GM20431 (cell line): ENCODE results near the gene RRP36.

ENCODE experiments used
- in situ Hi-C: fragments of 300-500 bp; cut with MseI, MboI; formaldehyde crosslinking; loops from one replicate; pipeline ENCODE4 v1.15.0; 2020; ENCODE audit warnings: low sequenced_read_pairs; ENCODE audit not compliant: unreplicated experiment

Gene RRP36

DNA sequence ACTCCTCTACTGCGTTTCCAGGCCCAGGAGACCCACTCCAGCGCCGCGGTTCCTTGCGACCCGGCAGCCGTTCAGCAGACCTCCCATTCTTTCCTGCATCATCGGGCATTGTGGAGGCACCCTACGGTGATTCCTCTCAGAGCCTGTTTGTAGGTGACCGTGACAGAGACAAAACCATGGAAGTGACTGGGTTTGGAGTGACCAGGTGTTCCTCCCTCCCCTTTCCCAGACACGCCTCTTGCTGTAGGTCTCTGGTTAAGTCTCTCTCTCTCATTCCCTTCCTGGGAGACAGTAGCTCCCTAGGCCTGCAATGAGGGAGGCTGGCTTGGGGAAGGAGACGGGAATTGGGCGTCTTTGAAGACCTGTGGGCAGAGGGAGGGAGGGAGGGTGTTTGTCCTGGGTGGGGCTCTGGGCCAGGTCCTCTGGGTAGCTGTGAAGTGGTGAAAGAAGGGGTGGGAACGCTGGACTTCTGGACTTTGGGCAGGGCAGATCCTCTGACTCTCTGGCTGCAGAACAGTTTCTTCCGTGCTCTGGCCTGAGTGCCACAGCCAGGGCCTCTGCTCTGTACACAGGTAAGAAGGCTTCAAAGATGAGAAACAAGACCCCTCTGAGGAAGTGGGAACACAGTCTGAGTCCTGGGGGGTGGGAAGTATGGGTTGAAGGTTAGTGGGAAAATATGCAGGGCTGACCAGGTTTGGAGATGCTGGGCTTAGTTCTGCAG, 38.8 kb downstream of the RRP36 start:
- in situ Hi-C loops: no loop called here

DNA sequence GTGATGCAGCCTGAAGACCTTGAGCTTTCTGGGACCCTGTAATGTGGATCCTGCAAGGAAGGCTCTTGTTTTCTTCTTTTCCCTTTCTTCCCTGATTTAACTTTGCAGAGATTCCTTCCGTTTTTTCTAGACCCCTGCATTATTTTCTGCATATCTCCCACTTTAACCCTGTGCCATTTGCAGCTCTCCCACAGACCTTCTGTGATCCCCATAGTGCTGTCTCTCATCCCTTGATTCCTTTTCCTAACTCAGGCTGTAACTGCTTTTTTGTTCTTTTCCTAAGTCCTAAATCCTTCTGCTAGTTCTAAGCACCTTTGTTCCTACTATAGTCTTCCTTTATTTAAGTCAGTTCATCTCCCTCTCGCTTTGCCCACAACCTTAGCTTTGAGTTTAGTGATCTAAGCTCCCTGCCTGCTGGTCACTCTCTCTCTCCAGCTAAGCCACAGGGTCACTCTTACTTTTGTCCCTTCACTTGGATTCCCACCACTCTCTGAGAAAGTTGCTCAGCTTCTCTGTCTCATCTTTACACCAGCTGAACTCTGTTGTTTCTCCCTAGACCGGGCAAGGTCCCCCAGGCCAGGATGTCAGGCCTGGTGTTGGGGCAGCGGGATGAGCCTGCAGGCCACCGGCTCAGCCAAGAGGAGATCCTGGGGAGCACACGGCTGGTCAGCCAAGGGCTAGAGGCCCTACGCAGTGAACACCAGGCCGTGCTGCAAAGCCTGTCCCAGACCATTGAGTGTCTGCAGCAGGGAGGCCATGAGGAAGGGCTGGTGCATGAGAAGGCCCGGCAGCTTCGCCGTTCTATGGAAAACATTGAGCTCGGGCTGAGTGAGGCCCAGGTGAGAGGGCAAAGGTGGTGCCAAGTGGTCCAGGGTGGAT, 39.6 kb downstream of the RRP36 start:
- in situ Hi-C loops: no loop called here

DNA sequence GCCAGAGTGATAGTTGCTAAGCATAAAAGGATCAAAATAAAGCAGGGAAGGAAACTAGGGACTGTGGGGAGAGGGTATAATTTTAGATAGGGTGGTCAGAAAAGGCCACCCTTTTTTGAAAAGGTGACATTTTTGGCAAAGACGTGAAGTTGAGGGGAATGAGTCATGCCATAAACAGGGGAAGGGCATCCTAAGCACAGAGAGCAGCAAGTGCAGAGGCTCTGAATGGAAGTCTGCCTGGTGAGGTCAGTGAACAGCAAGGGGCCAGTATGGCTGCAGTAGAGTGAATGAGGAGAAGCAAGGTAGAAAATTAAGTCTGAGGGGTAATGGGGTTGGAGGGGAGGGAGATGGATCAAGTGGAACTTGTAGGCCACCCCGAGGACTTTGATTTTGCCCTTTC, 40.4 kb downstream of the RRP36 start:
- in situ Hi-C loops: no loop called here

DNA sequence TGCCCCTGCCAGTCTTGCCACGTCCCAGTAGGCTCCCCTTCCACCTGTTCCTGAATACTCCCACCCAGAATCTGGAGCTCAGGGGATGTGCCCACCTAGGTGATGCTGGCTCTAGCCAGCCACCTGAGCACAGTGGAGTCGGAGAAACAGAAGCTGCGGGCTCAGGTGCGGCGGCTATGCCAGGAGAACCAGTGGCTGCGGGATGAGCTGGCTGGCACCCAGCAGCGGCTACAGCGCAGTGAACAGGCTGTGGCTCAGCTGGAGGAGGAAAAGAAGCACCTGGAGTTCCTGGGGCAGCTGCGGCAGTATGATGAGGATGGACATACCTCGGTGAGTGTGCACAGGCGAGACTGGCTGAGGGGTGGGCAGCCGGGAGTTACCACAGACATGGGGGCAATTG, 41.4 kb downstream of the RRP36 start:
- in situ Hi-C loops: no loop called here

DNA sequence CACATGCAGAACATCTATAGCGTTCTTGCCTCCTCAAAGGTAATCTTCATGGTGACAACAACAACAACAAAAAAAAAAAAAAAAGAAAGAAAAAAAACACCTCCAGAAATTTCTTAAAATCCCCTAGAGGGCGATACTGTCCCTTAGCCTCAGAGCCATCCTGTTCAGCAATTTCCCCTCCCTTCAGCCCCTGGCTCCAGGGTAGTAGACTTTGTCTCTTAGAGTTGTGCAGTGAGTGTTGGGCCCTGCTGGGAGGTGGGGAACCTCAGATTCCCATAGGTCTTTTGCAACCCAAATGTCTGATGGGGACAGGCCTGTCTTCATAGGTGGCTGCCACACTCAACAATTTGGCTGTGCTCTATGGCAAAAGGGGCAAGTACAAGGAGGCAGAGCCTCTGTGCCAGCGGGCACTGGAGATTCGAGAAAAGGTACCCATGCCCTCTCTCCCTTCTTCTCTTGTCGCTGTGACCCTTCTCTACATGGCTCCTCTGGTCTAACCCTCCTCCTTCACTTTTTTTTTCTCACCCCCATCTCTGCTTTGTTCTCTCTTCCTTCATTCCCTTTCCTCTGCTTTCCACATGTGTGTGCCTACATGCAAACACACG, 48.7 kb downstream of the RRP36 start:
- in situ Hi-C loops: no loop called here

DNA sequence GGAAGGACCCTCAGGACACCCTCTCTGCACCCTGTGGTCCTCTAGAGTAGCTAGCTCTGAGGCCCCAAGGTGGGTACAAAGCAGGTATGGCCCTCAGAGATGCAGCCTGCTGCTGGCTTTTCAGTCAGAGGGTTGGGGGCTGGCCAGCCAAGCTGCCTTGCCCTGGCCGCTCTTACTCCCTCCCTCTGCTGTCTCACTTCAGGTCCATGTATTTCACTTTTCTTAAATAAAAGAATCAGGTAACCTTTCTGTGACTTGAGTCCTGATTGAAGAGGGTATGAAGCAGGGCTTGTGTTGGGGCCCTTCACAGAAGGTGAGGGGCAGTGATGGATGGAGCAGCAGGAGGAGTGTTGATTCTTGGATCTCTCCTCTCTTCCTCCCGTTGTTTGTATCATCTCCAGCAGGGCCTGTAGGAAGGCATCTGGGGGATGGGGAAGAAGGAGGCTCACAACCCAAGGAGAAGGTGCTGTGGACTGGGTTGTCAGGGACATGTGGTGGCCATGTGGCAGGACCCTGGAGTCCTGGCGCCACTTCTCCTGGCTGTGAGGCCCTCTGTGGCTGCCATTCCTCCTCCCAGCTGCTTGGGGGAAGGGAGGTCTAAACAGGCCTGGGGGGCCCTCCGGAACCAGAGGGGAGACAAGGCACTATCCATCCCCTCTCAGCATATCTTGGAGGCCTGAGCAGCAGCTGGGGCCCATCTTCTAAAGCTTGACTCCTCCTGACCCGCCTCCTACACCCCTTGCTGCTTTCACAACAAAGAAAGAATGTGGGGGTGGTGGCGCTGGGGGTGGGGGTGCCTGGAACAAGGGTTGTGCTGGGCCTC, 53.6 kb downstream of the RRP36 start:
- in situ Hi-C loops: no loop called here

DNA sequence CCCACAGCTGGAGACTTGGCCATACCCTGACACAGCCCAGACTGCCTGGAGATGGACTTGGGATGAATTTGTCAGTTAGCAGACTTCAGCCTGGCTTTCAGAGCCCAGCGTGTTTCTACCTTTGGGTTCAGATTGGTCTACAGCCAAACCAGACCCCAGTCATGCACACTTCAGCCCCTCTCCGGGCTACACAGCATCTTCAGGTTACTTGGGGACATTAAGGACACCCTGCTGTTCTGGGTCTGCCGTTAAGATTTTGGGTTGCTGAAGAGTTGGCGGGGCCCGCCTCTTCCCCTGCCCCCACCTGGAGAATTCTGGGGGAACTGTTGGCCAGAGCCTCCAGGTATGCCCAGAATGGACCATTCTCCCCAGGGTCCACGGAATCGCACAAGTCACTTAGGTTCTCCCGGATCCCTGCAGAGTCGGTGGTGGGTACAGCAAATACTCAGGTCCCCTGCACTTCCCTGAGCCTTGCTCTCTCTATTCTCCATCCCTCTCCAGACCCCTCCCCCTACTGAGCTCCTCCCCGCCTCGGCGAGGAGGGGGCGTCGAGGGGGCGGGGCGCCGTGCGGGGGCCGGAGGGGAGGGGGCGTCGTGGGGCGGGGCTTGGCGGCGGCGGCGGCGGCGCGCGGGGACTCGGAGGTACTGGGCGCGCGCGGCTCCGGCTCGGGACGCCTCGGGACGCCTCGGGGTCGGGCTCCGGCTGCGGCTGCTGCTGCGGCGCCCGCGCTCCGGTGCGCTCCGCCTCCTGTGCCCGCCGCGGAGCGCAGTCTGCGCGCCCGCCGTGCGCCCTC, 54.4 kb downstream of the RRP36 start, which contains the start of gene PTK7:
Gene PTK7, plus strand, starts transcription at position 645 of the 794 bp plus-strand sequence. CDS start 175 bp downstream, outside the sequence.
- in situ Hi-C loops: no loop called here

DNA sequence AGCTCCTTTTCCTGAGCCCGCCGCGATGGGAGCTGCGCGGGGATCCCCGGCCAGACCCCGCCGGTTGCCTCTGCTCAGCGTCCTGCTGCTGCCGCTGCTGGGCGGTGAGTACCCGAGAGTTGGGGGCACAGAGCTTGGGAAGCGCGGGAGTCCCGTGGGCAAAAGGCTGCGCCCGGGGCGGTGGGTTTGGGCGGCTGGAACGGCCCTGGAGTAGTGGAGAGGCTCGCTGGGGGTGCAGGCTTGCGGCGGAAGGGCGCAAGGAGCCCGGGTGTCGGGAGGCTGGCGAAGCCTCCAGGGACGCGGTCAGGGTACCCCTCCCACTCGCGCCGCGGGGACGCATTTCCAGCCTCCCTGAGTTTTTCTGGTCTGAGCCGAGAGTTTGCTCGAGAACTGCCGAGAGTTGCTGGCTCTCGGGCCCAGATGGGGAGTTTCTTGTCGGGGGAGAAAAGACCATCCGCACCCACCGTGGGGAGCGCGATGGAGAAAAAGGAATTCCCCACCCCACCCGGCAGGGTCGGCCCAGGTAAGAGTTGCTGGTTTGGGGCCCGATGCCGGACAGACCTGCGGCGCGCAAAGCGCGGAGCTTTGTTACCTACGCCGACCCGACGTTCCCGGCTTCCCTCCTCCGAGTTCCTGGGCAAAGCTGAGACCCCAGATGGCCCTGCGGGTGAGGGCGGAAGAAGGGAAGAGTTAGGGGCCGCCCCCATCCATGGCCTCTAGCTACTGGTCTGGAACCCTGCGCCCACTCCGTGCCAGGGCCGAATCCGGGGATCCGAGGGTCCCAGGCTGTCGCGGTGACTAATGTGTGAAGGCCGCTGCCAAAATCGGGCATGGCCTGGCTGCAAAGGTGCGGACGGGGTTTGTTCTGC, 55.3 kb downstream of the RRP36 start:
- in situ Hi-C loops: no loop called here

DNA sequence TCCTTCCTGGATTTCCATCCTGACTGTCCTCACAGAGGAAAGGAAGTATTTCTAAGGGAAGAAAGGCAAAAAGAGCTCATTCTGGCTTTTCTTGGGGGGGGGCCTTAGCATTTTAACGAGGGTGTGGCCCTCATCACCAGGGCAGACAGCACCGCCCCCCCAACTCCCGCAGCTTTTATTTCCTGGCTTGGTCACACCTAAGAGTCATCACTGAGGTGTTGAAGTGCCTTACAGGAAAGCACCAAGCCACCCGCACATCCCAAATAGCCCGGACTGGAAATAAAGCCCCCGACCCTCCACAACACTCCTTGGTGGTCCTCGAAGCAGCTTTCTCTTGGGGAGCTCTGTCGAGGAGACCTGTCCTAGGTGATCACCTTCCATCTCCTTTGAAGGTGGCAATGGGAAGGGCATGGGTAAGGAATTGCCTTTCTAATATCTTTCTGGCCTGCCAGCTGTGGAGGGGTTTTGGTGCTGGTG, 55.9 kb downstream of the RRP36 start:
- in situ Hi-C loops: no loop called here

DNA sequence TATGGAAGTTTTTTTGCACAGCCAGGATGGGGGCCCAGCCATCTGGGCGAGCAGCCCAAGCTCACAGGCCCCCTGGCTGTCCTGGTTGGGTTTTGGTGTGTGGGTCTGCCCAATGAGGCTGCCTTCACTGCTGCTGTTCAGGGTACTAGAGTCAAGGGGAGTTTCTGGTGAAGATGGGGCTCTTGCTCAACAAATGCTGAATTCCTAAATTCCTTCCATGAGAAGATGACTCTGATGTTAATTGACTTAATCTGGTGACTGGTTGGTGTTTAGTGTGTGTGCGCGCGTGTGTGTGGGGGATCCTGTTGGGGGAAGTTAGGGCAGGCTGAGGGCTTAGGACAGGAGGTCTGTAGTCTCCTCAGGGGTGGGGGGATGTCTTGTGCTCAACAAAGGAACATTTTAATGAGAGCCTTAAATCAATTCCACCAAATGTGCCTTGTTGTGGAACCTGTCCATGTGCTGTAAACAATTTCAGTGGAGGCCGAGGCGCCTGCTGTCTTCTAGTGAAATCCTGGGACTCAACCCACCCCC, 56.6 kb downstream of the RRP36 start:
- in situ Hi-C loops: no loop called here

DNA sequence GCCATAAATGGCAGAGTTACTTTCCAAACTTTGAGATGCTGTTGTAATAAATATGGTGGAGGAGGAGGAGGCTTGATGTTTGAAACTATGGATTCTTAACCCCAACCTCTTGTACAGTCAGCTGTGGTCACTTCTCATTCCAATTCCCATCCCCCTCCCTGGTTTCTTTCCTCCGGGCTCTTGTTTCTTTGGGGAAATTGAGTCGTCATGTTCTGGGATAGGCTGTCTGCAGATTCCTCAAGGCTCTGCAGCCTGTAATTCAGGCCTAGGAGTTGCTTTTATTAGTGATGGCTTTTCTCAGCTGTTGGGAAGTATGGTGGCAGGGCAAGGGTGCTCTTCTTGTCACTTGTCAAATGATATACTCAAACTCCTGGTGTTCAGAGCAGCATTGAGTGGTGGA, 57.3 kb downstream of the RRP36 start:
- in situ Hi-C loops: no loop called here
